Osteocyte (in vitro differentiated cells): Measurements from ENCODE around the gene PLOD3. TPM values are rescaled to one million over a fixed set of nuclear protein-coding genes. Genes with fewer than 3 reads are reported as not detected.
"Not testable (repeated sequence)": the region's sequence is repeated elsewhere in the genome, so short reads cannot be mapped to it uniquely, and the experiment has no call there.

Source experiments
- DNase-seq: peaks from one replicate; pipeline ENCODE4 v3.0.0; 2021; ENCODE audit warnings: mixed read lengths; ENCODE audit not compliant: unreplicated experiment; ENCODE audit errors: extremely low spot score
- H3K27ac Mint-ChIP-seq: one replicate; pipeline ENCODE4 v1.8.0; 2021; ENCODE audit warnings: mild to moderate bottlenecking, mixed read lengths; ENCODE audit not compliant: unreplicated experiment
- H3K27me3 Mint-ChIP-seq: one replicate; pipeline ENCODE4 v1.8.0; 2021; ENCODE audit warnings: mixed read lengths; ENCODE audit not compliant: unreplicated experiment
- H3K36me3 Mint-ChIP-seq: one replicate; pipeline ENCODE4 v1.8.0; 2021; ENCODE audit warnings: mixed read lengths; ENCODE audit not compliant: unreplicated experiment
- H3K4me1 Mint-ChIP-seq: one replicate; pipeline ENCODE4 v1.8.0; 2021; ENCODE audit warnings: mixed read lengths; ENCODE audit not compliant: unreplicated experiment
- H3K4me3 Mint-ChIP-seq: one replicate; pipeline ENCODE4 v1.8.0; 2021; ENCODE audit warnings: mild to moderate bottlenecking, moderate library complexity, mixed read lengths; ENCODE audit not compliant: unreplicated experiment
- H3K9me3 Mint-ChIP-seq: one replicate; pipeline ENCODE4 v1.8.0; 2021; ENCODE audit warnings: mixed read lengths; ENCODE audit not compliant: unreplicated experiment
- long read RNA-seq: library from polyadenylated mRNA; unstranded; transcript quantifications from one replicate; pipeline ENCODE4 v2.0.0, GENCODE V29; 2021
- total RNA-seq: library from RNA; stranded (reverse); gene quantifications from 2 replicates; pipeline ENCODE4 v1.2.1, GENCODE V29; 2021
- TF ChIP-seq, protein P1 (sequence below): fragments of 200-600 bp; sonication (generic); IDR thresholded peaks from 2 replicates; pipeline ENCODE4 v1.5.0; 2021; ENCODE audit warnings: antibody characterized with exemption, mild to moderate bottlenecking, moderate library complexity

PLOD3 gene, protein sequence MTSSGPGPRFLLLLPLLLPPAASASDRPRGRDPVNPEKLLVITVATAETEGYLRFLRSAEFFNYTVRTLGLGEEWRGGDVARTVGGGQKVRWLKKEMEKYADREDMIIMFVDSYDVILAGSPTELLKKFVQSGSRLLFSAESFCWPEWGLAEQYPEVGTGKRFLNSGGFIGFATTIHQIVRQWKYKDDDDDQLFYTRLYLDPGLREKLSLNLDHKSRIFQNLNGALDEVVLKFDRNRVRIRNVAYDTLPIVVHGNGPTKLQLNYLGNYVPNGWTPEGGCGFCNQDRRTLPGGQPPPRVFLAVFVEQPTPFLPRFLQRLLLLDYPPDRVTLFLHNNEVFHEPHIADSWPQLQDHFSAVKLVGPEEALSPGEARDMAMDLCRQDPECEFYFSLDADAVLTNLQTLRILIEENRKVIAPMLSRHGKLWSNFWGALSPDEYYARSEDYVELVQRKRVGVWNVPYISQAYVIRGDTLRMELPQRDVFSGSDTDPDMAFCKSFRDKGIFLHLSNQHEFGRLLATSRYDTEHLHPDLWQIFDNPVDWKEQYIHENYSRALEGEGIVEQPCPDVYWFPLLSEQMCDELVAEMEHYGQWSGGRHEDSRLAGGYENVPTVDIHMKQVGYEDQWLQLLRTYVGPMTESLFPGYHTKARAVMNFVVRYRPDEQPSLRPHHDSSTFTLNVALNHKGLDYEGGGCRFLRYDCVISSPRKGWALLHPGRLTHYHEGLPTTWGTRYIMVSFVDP
- total RNA-seq = 110 and 130 TPM in 2 replicates
- long read RNA-seq, transcript PLOD3-201 (19 exons, 2,920 nt) = major isoform, 53 of 64 reads
- long read RNA-seq, partial matches to known transcripts = 9 of 64 reads
- long read RNA-seq, other reads (novel, unspliced or antisense) = 2 of 64 reads

- peak within 1 kb of the TSS; percentile 88 for H3K27ac Mint-ChIP-seq
- H3K9me3 Mint-ChIP-seq = no peaks in the 10 kb centered on the region
- TF ChIP-seq, protein P1, sequence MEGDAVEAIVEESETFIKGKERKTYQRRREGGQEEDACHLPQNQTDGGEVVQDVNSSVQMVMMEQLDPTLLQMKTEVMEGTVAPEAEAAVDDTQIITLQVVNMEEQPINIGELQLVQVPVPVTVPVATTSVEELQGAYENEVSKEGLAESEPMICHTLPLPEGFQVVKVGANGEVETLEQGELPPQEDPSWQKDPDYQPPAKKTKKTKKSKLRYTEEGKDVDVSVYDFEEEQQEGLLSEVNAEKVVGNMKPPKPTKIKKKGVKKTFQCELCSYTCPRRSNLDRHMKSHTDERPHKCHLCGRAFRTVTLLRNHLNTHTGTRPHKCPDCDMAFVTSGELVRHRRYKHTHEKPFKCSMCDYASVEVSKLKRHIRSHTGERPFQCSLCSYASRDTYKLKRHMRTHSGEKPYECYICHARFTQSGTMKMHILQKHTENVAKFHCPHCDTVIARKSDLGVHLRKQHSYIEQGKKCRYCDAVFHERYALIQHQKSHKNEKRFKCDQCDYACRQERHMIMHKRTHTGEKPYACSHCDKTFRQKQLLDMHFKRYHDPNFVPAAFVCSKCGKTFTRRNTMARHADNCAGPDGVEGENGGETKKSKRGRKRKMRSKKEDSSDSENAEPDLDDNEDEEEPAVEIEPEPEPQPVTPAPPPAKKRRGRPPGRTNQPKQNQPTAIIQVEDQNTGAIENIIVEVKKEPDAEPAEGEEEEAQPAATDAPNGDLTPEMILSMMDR = no peak
- no peaks in the 10 kb centered on the region for H3K27me3 Mint-ChIP-seq
- H3K4me1 Mint-ChIP-seq = peaks cover 41% of the 10 kb centered on the region
- DNase-seq = peak; percentile 97
- H3K4me3 Mint-ChIP-seq = peak within 1 kb of the TSS; percentile 98
- H3K36me3 Mint-ChIP-seq = peaks cover 10% of the 10 kb centered on the region
Observed at GRCh38 chr7:101217388-101218235, at the start of gene PLOD3, which contains the start of gene ZNHIT1. Gene PLOD3, minus strand, starts transcription at chr7:101217581. Its CDS starts 307 bp downstream, at chr7:101217274. Gene ZNHIT1, plus strand, starts transcription at chr7:101218165. Its CDS starts 31 bp downstream, at chr7:101218196.

- Mint-ChIP-seq H3K4me3 (no peak overlapping the region), H3K4me1 (peaks cover 2% of the 10 kb centered on the region), H3K9me3 (no peaks in the 10 kb centered on the region), H3K27me3 (peaks cover 10% of the 10 kb centered on the region), H3K27ac (no peak overlapping the region), H3K36me3 (no peaks in the 10 kb centered on the region)
- no peak for DNase-seq
- TF ChIP-seq, protein P1 = no peak
Observed at GRCh38 chr7:101265622-101266516, 48.5 kb upstream of the PLOD3 start.

GRCh38 chr7:101264102-101264706 lies 46.8 kb upstream of the PLOD3 start:
- not testable (repeated sequence) for H3K36me3 Mint-ChIP-seq, H3K9me3 Mint-ChIP-seq, DNase-seq, H3K27ac Mint-ChIP-seq, H3K4me1 Mint-ChIP-seq, H3K4me3 Mint-ChIP-seq
- H3K27me3 Mint-ChIP-seq = peaks cover 10% of the 10 kb centered on the region

DNA sequence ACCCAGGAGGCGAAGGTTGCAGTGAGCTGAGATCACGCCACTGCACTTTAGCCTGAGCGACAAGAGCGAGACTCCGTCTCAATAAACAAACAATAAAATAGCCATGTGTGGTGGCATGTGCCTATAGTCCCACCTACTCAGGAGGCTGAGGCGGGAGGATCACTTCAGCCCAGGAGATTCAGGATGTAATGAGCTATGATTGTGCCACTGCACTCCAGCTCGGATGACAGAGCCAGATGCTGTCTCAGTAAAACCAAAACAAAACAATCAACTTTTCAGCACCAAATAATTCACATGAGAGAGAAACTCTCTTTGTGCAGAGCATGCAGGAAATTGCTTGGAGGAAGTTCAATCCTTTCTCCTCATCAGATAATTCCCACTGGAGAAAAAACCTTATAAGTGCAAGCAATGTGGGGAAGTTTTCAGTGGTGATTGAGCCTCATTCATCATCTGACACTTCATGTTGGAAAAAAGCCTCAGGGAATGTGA lies 40.9 kb upstream of the PLOD3 start:
- no peak overlapping the region for H3K27ac Mint-ChIP-seq
- TF ChIP-seq, protein P1 = no peak
- peaks cover 15% of the 10 kb centered on the region for H3K27me3 Mint-ChIP-seq
- no peak overlapping the region for H3K4me3 Mint-ChIP-seq
- no peak for DNase-seq
- H3K9me3 Mint-ChIP-seq = no peaks in the 10 kb centered on the region
- H3K36me3 Mint-ChIP-seq = no peaks in the 10 kb centered on the region
- H3K4me1 Mint-ChIP-seq = no peaks in the 10 kb centered on the region
